HG02938 (cell line): ENCODE results near the gene YPEL5.

Experiments used
- ATAC-seq: cut with Tn5 transposase; IDR thresholded peaks from one replicate; pipeline ENCODE4 v1.9.1; 2021; ENCODE audit warnings: mild to moderate bottlenecking, moderate library complexity; ENCODE audit not compliant: unreplicated experiment

YPEL5 gene

DNA sequence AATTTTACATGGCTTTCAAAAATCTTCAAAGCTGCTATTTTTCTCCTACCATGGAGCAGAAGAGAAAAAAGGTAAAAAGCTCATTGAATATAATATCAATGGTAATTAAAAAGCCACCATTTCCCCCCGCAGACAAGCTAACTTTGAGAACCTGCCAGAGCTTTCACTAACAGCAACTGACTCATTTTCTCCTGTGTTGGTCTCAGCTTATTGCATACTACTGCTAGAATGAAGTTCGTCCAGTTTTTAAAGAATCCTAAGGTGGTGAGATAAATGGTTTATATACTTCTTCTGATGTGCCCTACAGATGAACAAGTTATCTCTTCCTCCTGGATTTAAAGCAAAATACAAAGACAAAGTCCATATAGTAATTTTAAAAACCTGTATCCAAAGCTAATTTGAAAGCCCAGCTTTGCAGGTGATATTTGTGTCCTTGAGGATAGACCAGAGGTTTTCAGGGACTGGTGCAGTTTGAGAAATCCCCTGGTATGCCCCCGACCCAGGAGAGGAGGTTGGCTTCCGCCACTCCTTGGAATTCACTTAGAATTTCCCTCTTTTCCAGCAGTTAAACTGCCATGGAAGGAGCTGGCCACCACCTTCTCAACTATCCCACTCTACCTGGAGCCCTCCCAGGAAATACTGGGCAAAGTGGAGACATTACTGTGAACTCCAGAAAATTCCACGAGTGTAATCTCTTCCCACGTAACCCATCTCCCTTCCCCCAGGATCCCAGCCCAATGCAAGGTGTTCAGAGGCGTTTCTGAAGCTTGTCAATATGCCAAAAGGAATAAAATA lies 17.5 kb downstream of the YPEL5 start:
- no peak for ATAC-seq

DNA sequence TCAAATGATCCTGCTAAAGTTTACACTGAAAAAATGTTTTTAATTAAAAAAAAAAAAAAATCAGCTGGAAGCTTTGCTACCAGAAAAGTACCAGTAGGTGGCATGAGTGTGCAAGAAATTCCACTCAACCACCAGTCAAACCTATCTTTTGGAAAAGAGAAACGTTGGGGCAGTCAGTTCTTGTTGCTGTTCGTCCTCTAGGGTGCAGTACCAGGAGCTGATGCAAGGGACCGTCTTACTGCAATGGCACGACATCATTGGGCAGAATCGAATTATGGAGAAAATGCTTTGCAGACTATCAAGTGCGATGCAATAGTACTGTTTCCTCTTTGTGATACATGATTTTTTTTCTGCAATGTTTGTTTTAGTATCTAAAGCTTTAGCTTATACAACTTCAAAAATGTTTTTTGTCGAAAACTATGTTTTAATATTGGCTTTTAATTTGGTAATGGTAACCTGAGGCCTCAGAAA lies 18.3 kb downstream of the YPEL5 start:
- ATAC-seq: peak; percentile 96

DNA sequence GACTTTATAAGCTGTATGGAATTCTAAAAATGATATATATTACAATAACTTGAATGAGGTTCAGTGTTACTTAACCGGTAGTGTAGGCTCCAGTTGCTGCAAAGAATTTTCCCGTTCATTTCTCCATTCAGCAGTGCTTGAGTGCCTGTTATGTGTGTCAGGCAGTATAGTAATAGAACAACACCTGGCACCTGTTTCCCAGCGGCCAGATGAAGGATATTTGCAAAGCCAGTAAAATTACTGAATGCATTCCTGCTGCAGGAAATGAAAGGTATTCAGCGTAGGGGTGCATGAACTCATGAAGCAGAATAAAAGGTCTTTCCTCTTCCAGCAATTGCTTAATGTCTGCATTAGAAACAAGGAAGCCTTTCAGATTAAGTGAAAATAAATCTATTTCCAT lies 18.8 kb downstream of the YPEL5 start:
- ATAC-seq: no peak

DNA sequence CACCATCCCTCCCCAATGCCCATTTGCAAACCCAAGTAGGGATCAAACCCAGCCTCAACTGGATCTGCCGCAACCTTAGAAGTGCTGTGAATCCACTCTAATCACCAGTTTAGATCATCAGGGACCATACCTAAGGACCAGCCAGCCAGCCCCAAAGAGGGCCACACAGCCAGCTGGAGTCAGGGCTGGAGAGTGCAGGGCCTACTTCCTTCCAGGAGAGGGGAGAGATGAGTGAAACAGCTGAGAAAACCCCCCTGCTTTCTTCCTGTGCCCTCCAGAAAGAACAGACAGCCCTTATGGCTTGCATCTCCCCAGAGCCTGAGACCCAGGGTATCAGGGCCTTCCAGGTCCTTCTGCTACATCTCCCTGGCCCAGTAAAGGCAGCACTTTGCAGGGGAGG lies 25.8 kb downstream of the YPEL5 start:
- no peak for ATAC-seq

DNA sequence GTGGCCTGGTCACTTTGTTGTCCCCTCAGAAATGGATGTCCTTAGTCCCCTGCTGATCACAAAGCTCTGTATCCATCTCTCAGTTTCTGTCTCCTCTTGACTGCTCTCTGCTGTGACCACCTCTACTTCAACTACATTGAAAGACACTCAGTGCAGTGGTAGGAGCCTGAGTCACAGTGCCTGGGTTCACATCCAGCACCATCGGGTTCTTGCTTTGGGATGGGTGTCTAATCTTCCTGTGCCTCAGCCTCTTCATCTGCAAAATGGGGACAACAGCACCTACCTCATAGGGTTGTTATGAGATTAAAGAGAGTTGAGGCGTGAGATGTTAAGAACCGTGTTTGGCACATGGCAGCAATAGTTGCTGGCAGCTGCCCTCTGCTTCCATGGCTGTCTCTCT lies 30.6 kb downstream of the YPEL5 start:
- no peak for ATAC-seq

DNA sequence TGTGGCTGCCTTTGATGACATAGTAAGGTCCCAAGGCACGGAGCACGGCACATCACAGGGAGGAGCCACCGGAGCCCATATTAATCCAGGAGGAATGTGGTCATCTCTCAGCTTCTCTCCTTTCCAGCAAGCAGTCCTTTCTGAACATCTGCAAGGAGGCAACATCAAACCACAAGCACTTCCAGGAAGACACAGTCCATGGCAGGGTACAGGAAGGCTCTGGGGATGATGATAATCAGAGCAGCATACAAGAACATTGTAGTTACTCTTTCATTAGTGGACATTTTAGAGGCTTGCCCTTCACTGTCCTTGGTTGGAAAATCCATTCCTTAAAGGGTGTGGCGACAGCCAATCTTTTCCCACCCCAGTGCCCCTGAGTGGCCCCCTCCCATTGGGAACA lies 31.1 kb downstream of the YPEL5 start:
- ATAC-seq: no peak

DNA sequence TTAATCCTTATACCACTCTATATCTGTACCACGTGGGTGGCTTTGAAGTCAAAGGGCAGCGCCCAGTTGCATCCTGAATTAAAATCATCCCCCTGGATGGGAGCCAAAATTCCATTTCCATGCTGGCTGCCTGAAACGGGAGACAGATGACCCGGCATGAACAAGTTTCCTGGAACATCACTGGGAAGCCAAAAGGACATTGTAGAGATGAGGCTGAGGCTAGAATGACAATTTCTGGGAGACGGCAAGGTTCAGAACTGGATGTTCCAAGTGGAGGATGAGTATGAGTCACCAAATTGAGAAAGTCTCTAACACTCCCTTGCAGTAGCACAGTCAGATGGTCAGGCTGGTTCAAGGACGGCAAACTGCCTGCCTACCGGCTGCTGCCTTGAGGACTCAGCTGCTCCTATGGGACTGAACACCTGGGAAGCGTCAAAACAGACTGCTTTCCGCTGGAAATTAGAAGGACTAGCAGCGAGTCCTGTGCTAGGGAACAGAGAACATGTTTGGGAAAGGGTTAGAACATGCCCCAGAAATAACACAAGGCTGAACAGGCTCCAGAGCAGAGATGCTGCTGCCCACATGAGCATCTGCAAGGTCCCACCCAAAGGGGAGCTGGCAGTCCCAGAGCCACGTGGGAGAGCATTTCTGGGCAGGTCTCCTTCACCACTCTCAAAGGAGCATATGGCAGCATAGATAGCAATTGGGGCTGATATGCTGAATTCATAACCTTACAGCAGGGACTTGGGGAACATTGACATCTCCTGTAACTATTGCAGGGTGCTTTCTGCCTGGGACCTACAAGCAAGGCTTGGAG lies 32.0 kb downstream of the YPEL5 start:
- ATAC-seq: no peak

DNA sequence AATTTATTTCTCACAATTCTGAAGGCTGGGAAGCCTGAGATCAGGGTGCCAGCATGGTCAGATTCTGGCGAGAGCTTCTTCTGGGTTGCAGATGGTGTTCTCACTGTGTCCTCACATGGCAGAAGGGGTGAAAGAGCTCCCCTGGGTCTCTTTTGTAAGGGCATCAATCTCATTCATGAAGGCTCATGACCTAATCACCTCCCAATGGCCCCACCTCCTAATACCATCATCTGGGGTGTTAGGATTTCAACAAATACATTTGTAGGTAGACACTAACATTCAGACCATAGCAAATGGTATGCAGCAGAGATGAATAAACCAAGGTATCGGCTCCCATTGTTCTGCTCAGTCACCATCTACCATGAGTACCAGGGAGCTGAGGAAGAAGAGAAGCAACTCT lies 32.7 kb downstream of the YPEL5 start:
- no peak for ATAC-seq

DNA sequence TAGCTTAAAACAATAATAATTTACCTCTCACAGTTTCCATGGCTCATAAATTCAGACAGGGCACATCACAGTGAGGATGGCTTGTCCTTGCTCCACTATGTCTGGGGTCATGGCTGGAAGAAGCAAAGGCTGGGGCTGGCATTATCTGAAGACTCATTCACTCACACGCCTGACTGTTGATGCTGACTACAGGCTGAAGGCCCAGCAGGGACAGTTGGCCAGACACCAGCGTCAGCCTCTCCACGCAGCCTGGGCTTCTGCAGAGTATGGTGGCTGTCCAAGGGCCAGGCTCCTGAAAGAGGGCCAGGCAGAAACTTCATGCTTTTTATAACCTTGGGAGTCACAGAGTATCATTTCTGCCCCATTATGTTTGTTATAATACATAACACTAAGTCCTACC lies 33.4 kb downstream of the YPEL5 start:
- ATAC-seq: no peak

DNA sequence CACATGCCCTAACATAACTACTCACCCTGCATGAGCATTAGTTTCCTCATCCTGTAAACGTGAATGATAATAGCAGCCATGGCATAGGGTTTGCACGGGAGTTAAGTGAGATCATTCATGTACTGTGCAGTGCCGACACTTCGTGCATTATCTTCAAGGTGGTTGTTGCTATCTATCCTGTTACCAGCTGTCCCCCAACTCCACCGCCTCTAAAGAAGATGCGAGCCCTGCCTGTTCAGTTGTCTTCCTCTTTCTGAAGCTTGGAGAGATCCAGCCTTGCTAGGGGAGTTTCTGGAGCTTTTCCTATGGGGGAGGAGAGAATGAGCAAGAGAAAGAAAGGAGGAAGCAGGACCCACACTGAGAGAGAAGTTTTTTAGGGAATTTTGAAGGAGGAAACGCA lies 34.4 kb downstream of the YPEL5 start:
- ATAC-seq: no peak

DNA sequence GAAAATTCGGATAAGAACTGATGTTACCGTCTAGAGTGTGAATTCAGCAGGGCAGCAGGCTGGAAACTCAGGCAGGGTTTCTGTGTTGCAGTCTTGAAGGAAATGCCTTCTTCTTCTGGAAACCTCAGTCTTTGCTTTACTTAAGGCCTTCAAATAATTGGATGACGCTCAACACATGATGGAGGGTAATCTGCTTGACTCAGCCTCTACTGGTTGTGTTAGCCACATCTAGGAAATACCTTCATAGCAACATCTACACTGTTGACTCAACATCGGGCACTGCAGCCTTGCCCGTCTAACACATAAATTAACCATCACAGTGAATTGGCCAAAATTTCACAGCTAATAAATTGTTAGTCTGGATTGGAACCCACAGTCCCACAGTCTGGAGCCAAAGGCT lies 37.2 kb downstream of the YPEL5 start:
- no peak for ATAC-seq

DNA sequence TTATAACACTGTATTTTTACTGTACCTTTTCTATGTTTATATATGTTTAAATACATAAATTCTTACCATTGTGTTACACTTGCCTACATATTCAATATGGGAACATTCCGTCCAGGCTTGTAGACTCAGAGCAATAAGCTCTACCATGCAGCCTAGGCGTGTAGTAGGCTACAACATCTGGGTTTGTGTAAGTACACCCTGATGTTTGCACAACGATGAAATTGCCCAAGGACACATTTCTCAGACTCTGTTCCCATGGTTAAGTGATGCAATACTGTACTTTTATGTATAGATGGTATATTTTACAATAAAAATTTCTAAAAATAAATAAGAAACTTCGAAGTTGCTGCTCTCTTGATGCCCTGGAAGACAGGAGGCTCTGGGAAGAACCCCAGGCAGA lies 38.4 kb downstream of the YPEL5 start:
- no peak for ATAC-seq

DNA sequence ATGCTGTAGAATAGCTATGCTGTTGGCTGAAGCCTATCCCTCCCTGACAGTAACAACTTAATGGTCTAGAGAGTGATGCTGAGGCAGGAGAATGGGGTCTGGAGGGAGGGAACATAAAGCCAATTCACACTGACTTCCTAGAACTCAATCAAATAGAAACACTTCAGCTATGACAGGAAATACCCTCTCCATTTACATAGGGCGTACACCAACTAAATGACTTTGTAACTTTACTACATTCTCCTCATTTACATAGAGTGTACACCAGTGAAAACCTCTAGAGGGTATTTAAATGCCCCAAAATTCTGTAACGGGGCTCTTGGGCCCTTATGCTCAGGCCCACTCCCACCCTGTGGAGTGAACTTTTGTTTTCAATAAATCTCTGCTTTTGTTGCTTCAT lies 41.5 kb downstream of the YPEL5 start:
- no peak for ATAC-seq

DNA sequence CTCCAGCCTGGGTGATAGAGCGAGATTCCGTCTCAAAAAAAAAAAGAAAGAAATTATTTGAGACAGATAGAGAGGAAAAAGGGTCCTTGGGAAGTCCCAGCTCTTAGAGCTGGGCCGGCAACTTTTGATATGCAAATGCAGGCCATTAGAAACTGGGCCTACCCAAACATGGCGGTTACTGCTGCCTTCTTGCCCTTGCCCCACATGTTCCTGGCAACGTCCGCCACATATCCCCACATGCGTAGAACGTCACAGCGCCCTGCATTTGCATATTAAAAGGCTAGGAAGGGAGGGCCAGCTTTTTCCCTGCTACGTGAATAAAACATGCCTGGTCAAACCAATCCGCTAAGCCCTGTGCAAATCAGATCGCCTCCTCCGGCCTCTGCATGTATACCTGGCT lies 43.8 kb downstream of the YPEL5 start:
- no peak for ATAC-seq

DNA sequence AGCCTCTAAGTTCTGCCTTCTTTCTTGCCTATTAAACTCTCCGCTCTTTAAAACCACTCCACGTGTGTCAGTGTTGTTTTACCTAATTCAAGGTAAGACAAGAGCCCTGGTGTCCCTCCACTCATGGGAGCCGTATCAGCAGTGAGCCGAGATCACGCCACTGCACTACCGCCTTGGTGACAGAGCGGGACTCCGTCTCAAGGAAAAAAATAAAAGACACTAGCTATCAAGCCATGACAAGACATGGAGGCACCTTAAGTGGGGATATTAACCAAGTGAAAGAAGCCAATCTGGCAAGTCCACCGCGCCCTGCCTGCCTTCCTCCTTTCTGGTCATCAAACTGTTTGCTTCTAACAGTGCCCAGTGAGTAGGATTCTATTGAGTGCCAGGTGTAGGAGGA lies 44.3 kb downstream of the YPEL5 start:
- no peak for ATAC-seq

DNA sequence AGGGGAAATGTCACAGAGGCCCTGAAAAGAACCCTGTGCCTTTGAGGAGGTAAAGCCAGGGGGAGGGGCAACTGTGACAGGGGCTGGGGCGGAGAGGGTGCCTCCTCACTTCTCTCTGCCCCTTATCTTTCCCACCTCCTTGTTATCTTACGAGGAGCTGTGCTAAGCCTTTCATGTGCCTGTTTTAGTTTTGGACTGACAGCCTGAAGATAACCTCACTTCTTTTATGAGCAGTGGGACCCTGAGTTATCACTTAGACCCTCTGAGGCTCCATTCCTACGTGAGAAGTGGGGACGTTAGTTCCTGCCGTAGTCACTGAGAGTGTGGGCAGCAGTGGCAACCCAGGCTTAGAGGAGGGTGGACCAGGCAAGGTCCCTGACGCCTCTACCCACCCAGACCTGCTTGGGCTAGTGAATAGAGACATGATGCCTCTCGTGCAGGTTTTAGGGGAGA lies 45.0 kb downstream of the YPEL5 start:
- no peak for ATAC-seq

DNA sequence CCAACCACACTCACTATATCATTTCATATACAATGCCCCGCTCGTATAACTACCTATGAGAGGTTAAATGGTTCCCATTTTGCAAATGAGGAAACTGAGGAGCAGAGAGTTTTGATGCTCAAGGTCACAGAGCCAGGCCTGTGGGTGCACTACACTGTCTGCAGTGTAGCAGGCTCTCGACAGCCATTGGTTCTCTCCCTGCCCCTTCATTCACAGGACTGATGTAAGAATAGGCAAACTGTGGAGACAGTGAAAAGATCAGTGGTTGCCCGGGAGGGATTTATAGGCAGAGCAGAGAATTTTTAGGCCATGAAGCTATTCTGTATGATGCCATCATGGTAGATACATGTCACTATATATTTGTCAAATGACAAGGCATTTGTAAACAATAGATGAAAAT lies 45.5 kb downstream of the YPEL5 start:
- no peak for ATAC-seq

DNA sequence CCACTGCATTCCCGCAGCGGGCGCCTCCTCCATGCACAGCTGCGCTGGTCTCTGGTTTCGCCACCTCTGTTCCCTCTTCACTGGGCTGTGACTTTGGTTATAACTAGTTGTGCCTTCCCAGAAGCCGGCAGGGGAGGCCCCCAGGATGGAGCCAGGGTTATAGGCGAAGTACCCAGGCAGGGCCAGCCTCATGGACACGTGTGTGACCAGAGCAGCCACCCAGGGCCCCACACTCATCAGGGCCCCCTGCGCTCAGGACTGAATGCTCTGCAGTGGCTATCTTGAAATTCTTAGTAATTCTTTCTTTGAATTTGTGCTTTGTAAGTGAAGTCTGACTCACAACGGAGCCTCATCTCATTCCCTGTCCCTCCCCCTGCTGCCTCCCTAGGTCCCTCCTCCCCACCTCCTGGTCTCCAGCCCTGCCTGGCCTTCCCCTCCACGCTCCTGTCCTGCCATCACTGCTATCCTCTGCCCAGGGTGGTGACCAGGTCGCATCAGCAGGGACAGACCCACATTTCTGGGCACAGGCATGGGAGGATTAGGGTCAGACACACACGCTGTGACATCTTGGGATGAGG lies 46.4 kb downstream of the YPEL5 start:
- no peak for ATAC-seq

DNA sequence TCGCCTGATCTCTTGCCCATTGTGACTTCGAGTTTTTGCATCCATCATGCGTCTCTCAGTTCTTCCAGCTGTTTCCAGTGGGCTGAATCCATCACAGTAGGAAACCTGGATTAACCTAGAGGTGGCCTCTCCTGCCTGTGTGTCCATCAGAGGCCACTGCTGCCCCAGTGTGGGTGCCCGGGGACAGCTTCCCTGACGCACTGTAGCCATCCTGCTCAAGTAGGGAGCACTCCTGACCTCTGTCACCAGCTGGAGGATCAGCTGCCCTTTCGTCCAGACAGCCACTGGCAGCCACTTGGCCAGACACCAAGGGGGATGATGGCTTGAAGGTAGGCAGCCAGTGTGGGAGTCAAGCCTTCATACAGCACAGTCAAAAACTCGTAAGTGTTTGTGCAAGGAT lies 47.6 kb downstream of the YPEL5 start:
- no peak for ATAC-seq

DNA sequence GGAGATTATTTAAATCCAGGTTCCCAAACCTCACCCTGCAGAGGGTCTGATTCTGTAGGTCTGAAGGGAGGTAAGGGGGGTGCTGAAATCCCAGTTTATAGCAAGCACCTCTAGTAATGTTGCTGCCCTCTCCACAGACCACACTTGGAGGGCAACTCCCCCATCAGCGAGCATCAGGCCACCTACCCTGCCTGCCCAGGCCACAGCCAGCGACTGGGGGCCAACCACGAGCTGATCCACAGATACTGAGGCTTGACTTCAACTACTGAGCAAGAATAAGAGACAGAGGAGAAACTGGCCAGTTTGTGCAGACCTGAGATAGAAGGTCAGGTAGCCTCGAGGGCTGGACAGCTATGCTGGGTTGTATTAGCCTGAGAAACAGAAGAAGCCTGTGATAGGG lies 48.2 kb downstream of the YPEL5 start:
- no peak for ATAC-seq

DNA sequence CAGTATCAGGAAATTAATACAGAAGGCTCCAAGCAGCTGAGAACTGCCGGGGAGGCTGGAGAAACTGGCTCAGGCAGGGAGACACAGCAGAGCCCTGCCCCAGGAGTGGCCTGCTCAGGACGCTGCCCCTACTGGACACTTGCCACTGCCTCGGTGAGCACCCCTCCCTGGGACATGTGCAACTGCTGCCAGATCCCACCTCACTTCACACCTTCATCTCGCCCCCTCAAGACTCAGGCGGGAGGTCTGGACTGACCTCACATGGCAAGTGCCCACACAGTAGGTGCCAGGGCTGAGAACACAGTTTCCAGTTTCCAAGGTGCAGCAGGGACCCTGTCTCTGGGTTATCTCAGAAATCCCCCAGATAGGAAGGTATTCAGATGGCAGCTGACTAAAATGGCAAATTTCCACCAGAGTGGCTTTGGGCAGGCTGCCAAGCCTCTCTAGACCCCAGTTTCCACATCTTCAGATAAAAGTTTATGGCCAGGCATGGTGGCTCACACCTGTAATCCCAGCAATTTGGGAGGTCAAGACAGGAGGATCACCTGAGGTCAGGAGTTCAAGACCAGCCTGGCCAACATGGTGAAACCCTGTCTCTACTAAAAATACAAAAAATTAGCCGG lies 50.9 kb downstream of the YPEL5 start:
- no peak for ATAC-seq
